ENCODE data around the gene DDAH2.

GRCh38 chr6:31729515-31729978 is 448 bp upstream of the DDAH2 start:
- TF ChIP-seq CTCF (IDR thresholded peaks at IDR 0.05) (peak in 5 of 6 experiments; percentile 1 to 91 (median 68)), POLR2A (IDR thresholded peaks at IDR 0.05) (no peak), POLR2AphosphoS5 (IDR thresholded peaks at IDR 0.05) (peak; percentile 58 to 75)
